GM19193 (cell line): Measurements from ENCODE around the gene MOSPD3.

Experiments
- POLR2A ChIP-seq: IDR thresholded peaks from 4 replicates; pipeline ENCODE4 v1.6.1; 2011; ENCODE audit not compliant: insufficient read depth, insufficient read length; ENCODE audit errors: extremely low read depth

Gene MOSPD3

DNA sequence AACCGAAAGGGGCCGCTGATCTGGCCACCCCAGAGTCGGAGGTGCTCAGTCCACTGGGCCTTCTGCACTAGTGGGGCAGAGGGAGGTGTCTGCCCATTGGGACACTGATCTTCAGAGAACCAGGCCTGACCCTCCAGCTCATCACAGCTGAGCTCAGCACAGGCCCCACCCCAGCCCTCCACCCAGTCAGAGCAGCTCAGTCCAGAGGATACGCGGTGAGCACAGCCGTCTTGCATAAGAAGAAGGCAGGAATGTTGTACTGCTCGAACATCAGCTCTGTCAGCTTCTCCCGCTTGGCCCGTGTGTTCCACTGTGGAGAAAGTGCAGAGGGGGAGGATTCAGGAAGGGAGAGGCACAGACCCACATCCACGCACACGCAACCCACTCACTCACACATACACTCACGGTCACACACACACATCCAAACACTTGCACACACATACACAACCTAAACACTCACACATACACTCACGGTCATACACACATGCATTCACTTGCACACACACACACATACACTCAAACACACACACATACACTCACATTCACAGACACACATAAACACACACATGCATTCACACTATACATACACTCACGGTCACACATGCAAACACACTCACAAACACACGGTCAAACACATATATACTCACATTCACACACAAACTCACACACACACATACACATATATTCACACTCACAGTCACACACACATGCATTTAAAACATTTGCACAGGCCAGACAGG lies 37.7 kb downstream of the MOSPD3 start:
- no peak for TF ChIP-seq POLR2A

GRCh38 chr7:100654908-100655831 lies 42.8 kb downstream of the MOSPD3 start:
- no peak for TF ChIP-seq POLR2A

DNA sequence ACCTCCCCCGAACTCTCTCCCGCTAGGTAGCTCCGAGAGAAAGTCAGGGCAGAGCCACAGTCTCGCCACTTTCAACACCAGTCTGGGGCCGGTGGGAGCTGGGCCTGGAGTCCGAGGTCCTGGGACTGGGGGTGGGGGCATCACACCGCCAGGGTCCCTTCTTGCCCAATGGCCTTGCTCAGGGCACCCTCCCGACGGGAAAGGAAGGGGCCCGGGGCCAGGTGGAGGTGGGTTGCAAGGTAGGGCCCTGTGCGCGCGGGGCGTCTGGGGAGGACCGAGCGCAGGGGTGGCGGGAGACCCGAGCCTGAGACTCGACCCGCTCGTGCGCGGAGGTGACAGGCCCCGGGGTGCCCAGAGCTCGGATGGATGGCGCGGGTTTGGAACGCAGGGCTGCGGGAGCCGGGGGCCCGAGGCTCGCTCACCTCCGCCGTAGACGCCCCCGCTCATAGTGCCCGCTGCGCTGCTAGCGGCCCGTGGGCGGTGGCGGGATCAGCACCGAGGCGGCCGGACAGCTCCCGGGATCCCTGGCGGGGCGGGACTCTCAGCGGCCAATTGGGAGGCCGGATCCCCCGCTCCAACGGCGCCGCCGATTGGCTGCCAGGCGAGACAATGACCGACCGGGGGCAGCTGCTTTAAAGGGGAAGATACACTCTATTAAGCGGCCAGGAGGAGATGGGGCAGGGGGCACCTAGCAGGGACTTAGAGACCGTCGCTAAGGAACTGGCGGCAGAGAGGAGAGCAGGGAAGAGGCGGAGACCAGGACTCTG lies 43.8 kb downstream of the MOSPD3 start, which contains the start of gene ACTL6B:
TSS of gene ACTL6B (minus strand) at position 541 of the 767 bp plus-strand sequence. CDS start at position 447, 94 bp downstream.
- no peak for TF ChIP-seq POLR2A
